ENCODE data around the gene NSMCE1.

The NSMCE1 gene

GRCh38 chr16:27235055-27235937 lies 33.3 kb downstream of the NSMCE1 start:
- peak overlapping the region; percentile 75 for H3K4me3 Mint-ChIP-seq
- H3K27ac Mint-ChIP-seq (ENCODE audit: low read depth) = peak overlapping the region; percentile 96
- H3K9me3 Mint-ChIP-seq = no peaks in the 10 kb centered on the region
- peaks cover 79% of the 10 kb centered on the region for H3K4me1 Mint-ChIP-seq
- H3K36me3 Mint-ChIP-seq (ENCODE audit: insufficient read depth) = peaks cover 27% of the 10 kb centered on the region
- DNase-seq (ENCODE audit: low spot score in 2 of 2) = peak; percentile 81 to 89
- no peaks in the 10 kb centered on the region for H3K27me3 Mint-ChIP-seq
- ATAC-seq (replicated peaks; ENCODE audit: extremely low read depth, poor library complexity, severe bottlenecking) = peak; percentile 69

GRCh38 chr16:27234603-27235002 lies 34.0 kb downstream of the NSMCE1 start:
- H3K9me3 Mint-ChIP-seq = no peaks in the 10 kb centered on the region
- no peaks in the 10 kb centered on the region for H3K27me3 Mint-ChIP-seq
- peak overlapping the region; percentile 75 for H3K4me3 Mint-ChIP-seq
- DNase-seq (ENCODE audit: low spot score in 2 of 2) = no peak
- ATAC-seq (replicated peaks; ENCODE audit: extremely low read depth, poor library complexity, severe bottlenecking) = no peak
- H3K27ac Mint-ChIP-seq (ENCODE audit: low read depth) = peak overlapping the region; percentile 96
- peaks cover 27% of the 10 kb centered on the region for H3K36me3 Mint-ChIP-seq (ENCODE audit: insufficient read depth)
- H3K4me1 Mint-ChIP-seq = peaks cover 80% of the 10 kb centered on the region

GRCh38 chr16:27234171-27234570 lies 34.4 kb downstream of the NSMCE1 start:
- Mint-ChIP-seq H3K4me1 (peaks cover 79% of the 10 kb centered on the region), H3K36me3 (ENCODE audit: insufficient read depth) (peaks cover 27% of the 10 kb centered on the region), H3K4me3 (peak overlapping the region; percentile 46), H3K9me3 (no peaks in the 10 kb centered on the region), H3K27ac (ENCODE audit: low read depth) (peak overlapping the region; percentile 96), H3K27me3 (no peaks in the 10 kb centered on the region)
- ATAC-seq (replicated peaks; ENCODE audit: extremely low read depth, poor library complexity, severe bottlenecking) (no peak), DNase-seq (ENCODE audit: low spot score in 2 of 2) (no peak)

GRCh38 chr16:27233731-27234130 lies 34.8 kb downstream of the NSMCE1 start:
- no peak for DNase-seq (ENCODE audit: low spot score in 2 of 2)
- Mint-ChIP-seq H3K27ac (ENCODE audit: low read depth) (peak overlapping the region; percentile 96), H3K9me3 (no peaks in the 10 kb centered on the region), H3K27me3 (no peaks in the 10 kb centered on the region), H3K36me3 (ENCODE audit: insufficient read depth) (peaks cover 27% of the 10 kb centered on the region), H3K4me1 (peaks cover 78% of the 10 kb centered on the region), H3K4me3 (peak overlapping the region; percentile 46)
- no peak for ATAC-seq (replicated peaks; ENCODE audit: extremely low read depth, poor library complexity, severe bottlenecking)

- Mint-ChIP-seq H3K4me1 (peaks cover 72% of the 10 kb centered on the region), H3K4me3 (peak overlapping the region; percentile 48), H3K27ac (ENCODE audit: low read depth) (peak overlapping the region; percentile 96), H3K36me3 (ENCODE audit: insufficient read depth) (peaks cover 25% of the 10 kb centered on the region), H3K9me3 (no peaks in the 10 kb centered on the region), H3K27me3 (no peaks in the 10 kb centered on the region)
- ATAC-seq (replicated peaks; ENCODE audit: extremely low read depth, poor library complexity, severe bottlenecking) = no peak
- DNase-seq (ENCODE audit: low spot score in 2 of 2) = no peak
These were observed 35.5 kb downstream of the NSMCE1 start for GRCh38 chr16:27232901-27233625.

- H3K4me1 Mint-ChIP-seq = peaks cover 64% of the 10 kb centered on the region
These were observed 36.3 kb downstream of the NSMCE1 start for GRCh38 chr16:27232061-27232900.

GRCh38 chr16:27231692-27232060 lies 36.9 kb downstream of the NSMCE1 start:
- Mint-ChIP-seq H3K4me1 (peaks cover 58% of the 10 kb centered on the region), H3K4me3 (peak overlapping the region; percentile 48), H3K27ac (ENCODE audit: low read depth) (peak overlapping the region; percentile 88), H3K9me3 (no peaks in the 10 kb centered on the region), H3K36me3 (ENCODE audit: insufficient read depth) (peaks cover 16% of the 10 kb centered on the region), H3K27me3 (no peaks in the 10 kb centered on the region)
- no peak for DNase-seq (ENCODE audit: low spot score in 2 of 2)
- no peak for ATAC-seq (replicated peaks; ENCODE audit: extremely low read depth, poor library complexity, severe bottlenecking)

More at GRCh38 chr16:27232061-27232900, 36.3 kb downstream of the NSMCE1 start:
- H3K4me3 Mint-ChIP-seq = peak overlapping the region; percentile 48
- no peaks in the 10 kb centered on the region for H3K9me3 Mint-ChIP-seq
- peak overlapping the region; percentile 88 for H3K27ac Mint-ChIP-seq (ENCODE audit: low read depth)
- no peaks in the 10 kb centered on the region for H3K27me3 Mint-ChIP-seq
- ATAC-seq (replicated peaks; ENCODE audit: extremely low read depth, poor library complexity, severe bottlenecking) = no peak
- peaks cover 22% of the 10 kb centered on the region for H3K36me3 Mint-ChIP-seq (ENCODE audit: insufficient read depth)
- no peak for DNase-seq (ENCODE audit: low spot score in 2 of 2)

GRCh38 chr16:27230562-27231001 lies 38.0 kb downstream of the NSMCE1 start:
- Mint-ChIP-seq H3K36me3 (ENCODE audit: insufficient read depth) (peaks cover 15% of the 10 kb centered on the region), H3K27me3 (no peaks in the 10 kb centered on the region), H3K4me1 (peaks cover 61% of the 10 kb centered on the region), H3K4me3 (peak overlapping the region; percentile 81), H3K27ac (ENCODE audit: low read depth) (peak overlapping the region; percentile 95), H3K9me3 (no peaks in the 10 kb centered on the region)
- ATAC-seq (replicated peaks; ENCODE audit: extremely low read depth, poor library complexity, severe bottlenecking) (peak; percentile 67), DNase-seq (ENCODE audit: low spot score in 2 of 2) (peak; percentile 64 to 78)

GRCh38 chr16:27229891-27230470 lies 38.6 kb downstream of the NSMCE1 start:
- peaks cover 9% of the 10 kb centered on the region for H3K36me3 Mint-ChIP-seq (ENCODE audit: insufficient read depth)
- no peaks in the 10 kb centered on the region for H3K9me3 Mint-ChIP-seq
- peak overlapping the region; percentile 81 for H3K4me3 Mint-ChIP-seq
- H3K4me1 Mint-ChIP-seq = peaks cover 57% of the 10 kb centered on the region
- DNase-seq (ENCODE audit: low spot score in 2 of 2) = no peak
- peak overlapping the region; percentile 95 for H3K27ac Mint-ChIP-seq (ENCODE audit: low read depth)
- H3K27me3 Mint-ChIP-seq = no peaks in the 10 kb centered on the region
- no peak for ATAC-seq (replicated peaks; ENCODE audit: extremely low read depth, poor library complexity, severe bottlenecking)

- H3K4me3 Mint-ChIP-seq = peak overlapping the region; percentile 36
- H3K27me3 Mint-ChIP-seq = no peaks in the 10 kb centered on the region
- ATAC-seq (replicated peaks; ENCODE audit: extremely low read depth, poor library complexity, severe bottlenecking) (no peak), DNase-seq (ENCODE audit: low spot score in 2 of 2) (no peak)
- H3K4me1 Mint-ChIP-seq = peaks cover 54% of the 10 kb centered on the region
- H3K9me3 Mint-ChIP-seq = no peaks in the 10 kb centered on the region
- peak overlapping the region; percentile 82 for H3K27ac Mint-ChIP-seq (ENCODE audit: low read depth)
- H3K36me3 Mint-ChIP-seq (ENCODE audit: insufficient read depth) = peaks cover 10% of the 10 kb centered on the region
These were observed 39.7 kb downstream of the NSMCE1 start for GRCh38 chr16:27228621-27229501.

- Mint-ChIP-seq H3K27me3 (no peaks in the 10 kb centered on the region), H3K27ac (ENCODE audit: low read depth) (no peak overlapping the region), H3K4me3 (no peak overlapping the region), H3K9me3 (no peaks in the 10 kb centered on the region), H3K36me3 (ENCODE audit: insufficient read depth) (peaks cover 10% of the 10 kb centered on the region), H3K4me1 (peaks cover 49% of the 10 kb centered on the region)
- DNase-seq (ENCODE audit: low spot score in 2 of 2) (no peak), ATAC-seq (replicated peaks; ENCODE audit: extremely low read depth, poor library complexity, severe bottlenecking) (no peak)
These were observed 40.5 kb downstream of the NSMCE1 start for GRCh38 chr16:27228045-27228444.

Measured in central memory CD8-positive, alpha-beta T cell (primary cell).